ENCODE results near the gene LDHAL6A.

DNA sequence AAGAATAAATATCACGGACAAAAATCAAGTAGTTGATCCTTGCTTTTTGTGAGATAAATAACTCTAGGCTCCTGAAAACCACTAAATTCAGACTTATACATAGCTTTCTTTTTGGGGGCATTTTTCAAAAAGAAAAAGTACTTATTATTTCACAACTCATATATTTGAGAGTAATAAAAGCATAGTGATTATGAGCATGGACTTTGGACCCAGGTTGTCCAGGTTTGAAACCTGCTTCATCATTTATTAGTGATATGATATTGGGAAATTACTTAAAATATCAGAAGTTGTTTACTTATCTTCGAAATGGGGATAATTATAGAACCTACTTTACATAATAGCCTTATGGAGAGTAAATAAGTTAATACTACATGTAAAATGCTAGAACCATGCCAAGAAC is 17.0 kb upstream of the LDHAL6A start:
- TF ChIP-seq ZNF274 (IDR thresholded peaks at IDR 0.05; ENCODE audit: low read depth, low read length), result no peak
- no peak for TF ChIP-seq YY1 (IDR thresholded peaks at IDR 0.05; ENCODE audit: insufficient read depth, insufficient read length)
- no peak for TF ChIP-seq SUZ12 (IDR thresholded peaks at IDR 0.05; ENCODE audit: extremely low read depth, insufficient read depth, insufficient read length)

Measured in NT2/D1 (cell line).